Keratinocyte (primary cell): ENCODE results near the gene TRAPPC14. TPM values are rescaled to one million over a fixed set of nuclear protein-coding genes. Genes with fewer than 3 reads are reported as not detected.

Experiments used
- DNase-seq: peaks from one replicate; pipeline ENCODE4 v3.0.0-alpha.2; 2011; ENCODE audit warnings: low read depth, missing footprints, low spot score
- FAIRE-seq: peaks from 2 replicates; lab custom pipeline; 2011; peaks lifted over from hg19 to GRCh38; lab: Jason Lieb, UNC
- H2AFZ ChIP-seq: 2 replicates; pipeline ENCODE4 v1.6.0; 2012; ENCODE audit warnings: low read length, control low read depth, inconsistent platforms; ENCODE audit not compliant: control insufficient read depth
- H3K27ac ChIP-seq: 2 replicates; pipeline ENCODE4 v1.5.1; 2011; ENCODE audit warnings: low read length; ENCODE audit not compliant: control insufficient read depth, insufficient read depth
- H3K27me3 ChIP-seq: 3 replicates; pipeline ENCODE4 v1.6.0; 2011; ENCODE audit warnings: low read length; ENCODE audit not compliant: control insufficient read depth, insufficient read depth; ENCODE audit errors: extremely low read depth
- H3K36me3 ChIP-seq, 2 experiments: 2 replicates in 1 of 2; 3 replicates in 1 of 2; pipeline ENCODE4 v1.5.1; 2011; ENCODE audit warnings: low read length in 2 of 2, mild to moderate bottlenecking in 1 of 2; ENCODE audit not compliant: control insufficient read depth in 2 of 2, insufficient read depth in 2 of 2; ENCODE audit errors: extremely low read depth in 1 of 2
- H3K4me1 ChIP-seq: 3 replicates; pipeline ENCODE4 v1.5.1; 2011; ENCODE audit warnings: low read length; ENCODE audit not compliant: control insufficient read depth, insufficient read depth; ENCODE audit errors: extremely low read depth
- H3K4me2 ChIP-seq: 3 replicates; pipeline ENCODE4 v1.6.0; 2011; ENCODE audit warnings: low read depth, low read length; ENCODE audit not compliant: control insufficient read depth, insufficient read depth; ENCODE audit errors: extremely low read depth
- H3K4me3 ChIP-seq, 3 experiments: fragments of 200-600 bp in 1 of 3; sonication (generic) in 1 of 3; 2 replicates in 2 of 3; 3 replicates in 1 of 3; pipeline ENCODE4 v1.5.1; 2011 to 2016; ENCODE audit warnings: low read length in 3 of 3, mild to moderate bottlenecking in 3 of 3, control low read depth in 2 of 3, inconsistent platforms in 1 of 3, low read depth in 1 of 3, mixed read lengths in 1 of 3, mixed run types in 1 of 3, moderate library complexity in 1 of 3; ENCODE audit not compliant: control insufficient read depth in 2 of 3, insufficient read depth in 2 of 3; ENCODE audit errors: extremely low read depth in 1 of 3
- H3K79me2 ChIP-seq: 2 replicates; pipeline ENCODE4 v1.6.0; 2012; ENCODE audit warnings: low read length; ENCODE audit not compliant: control insufficient read depth, insufficient read depth
- H3K9ac ChIP-seq: 3 replicates; pipeline ENCODE4 v1.6.0; 2011; ENCODE audit warnings: low read length; ENCODE audit not compliant: control insufficient read depth, insufficient read depth; ENCODE audit errors: extremely low read depth
- H3K9me1 ChIP-seq: 3 replicates; pipeline ENCODE4 v1.6.0; 2011; ENCODE audit warnings: low read length; ENCODE audit not compliant: control insufficient read depth, insufficient read depth; ENCODE audit errors: extremely low read depth
- H3K9me3 ChIP-seq: 2 replicates; pipeline ENCODE4 v1.5.1; 2012; ENCODE audit warnings: low read depth, low read length; ENCODE audit not compliant: control insufficient read depth
- H4K20me1 ChIP-seq: 3 replicates; pipeline ENCODE4 v1.6.0; 2011; ENCODE audit warnings: low read length; ENCODE audit not compliant: control insufficient read depth, insufficient read depth; ENCODE audit errors: extremely low read depth
- EZH2 ChIP-seq: IDR thresholded peaks from one replicate; pipeline ENCODE4 v1.6.1; 2012; ENCODE audit warnings: inconsistent platforms, mild to moderate bottlenecking, low read length, moderate library complexity
- dilution Hi-C: fragments of 300-500 bp; cut with MboI; formaldehyde crosslinking; loops from one replicate; pipeline ENCODE4 v1.7.0; 2020; ENCODE audit warnings: low sequenced_read_pairs; ENCODE audit not compliant: extremely low pct_ligation_motif_present
- polyA plus RNA-seq, 5 experiments: library from polyadenylated mRNA; depleted of rRNA in 3 of 5; stranded (reverse) in 3 of 5; stranded (forward) in 1 of 5; unstranded in 1 of 5; fragments of >200 nt; gene quantifications; 1 replicate in 1 of 5; 2 replicates in 3 of 5; 3 replicates in 1 of 5; pipeline versions ENCODE4 v1.2.1 to v1.2.3, GENCODE V29; 2011 to 2012; ENCODE audit warnings: missing spikeins in 2 of 5, low read depth in 1 of 5, low replicate concordance in 1 of 5
- TF ChIP-seq, protein P1 (sequence below), 3 experiments: IDR thresholded peaks in 1 of 3; conservative IDR thresholded peaks in 1 of 3; optimal IDR thresholded peaks in 1 of 3; 2 replicates in 2 of 3; 3 replicates in 1 of 3; pipeline versions ENCODE3 to v1.5.1; 2011; ENCODE audit warnings: low read length in 3 of 3, mild to moderate bottlenecking in 3 of 3, moderate library complexity in 2 of 3, control low read depth in 1 of 3, inconsistent platforms in 1 of 3; ENCODE audit not compliant: insufficient read depth in 2 of 3; ENCODE audit errors: extremely low read depth in 1 of 3

Gene TRAPPC14
- polyA plus RNA-seq, 1 donor (not counting 4 experiments of a cell fraction or from before 2014, with no cell fraction given): 4.7 TPM

- no peaks in the 10 kb centered on the region for H3K9me3 ChIP-seq
- H3K27ac ChIP-seq: no peak overlapping the region
- TF ChIP-seq, protein P1, sequence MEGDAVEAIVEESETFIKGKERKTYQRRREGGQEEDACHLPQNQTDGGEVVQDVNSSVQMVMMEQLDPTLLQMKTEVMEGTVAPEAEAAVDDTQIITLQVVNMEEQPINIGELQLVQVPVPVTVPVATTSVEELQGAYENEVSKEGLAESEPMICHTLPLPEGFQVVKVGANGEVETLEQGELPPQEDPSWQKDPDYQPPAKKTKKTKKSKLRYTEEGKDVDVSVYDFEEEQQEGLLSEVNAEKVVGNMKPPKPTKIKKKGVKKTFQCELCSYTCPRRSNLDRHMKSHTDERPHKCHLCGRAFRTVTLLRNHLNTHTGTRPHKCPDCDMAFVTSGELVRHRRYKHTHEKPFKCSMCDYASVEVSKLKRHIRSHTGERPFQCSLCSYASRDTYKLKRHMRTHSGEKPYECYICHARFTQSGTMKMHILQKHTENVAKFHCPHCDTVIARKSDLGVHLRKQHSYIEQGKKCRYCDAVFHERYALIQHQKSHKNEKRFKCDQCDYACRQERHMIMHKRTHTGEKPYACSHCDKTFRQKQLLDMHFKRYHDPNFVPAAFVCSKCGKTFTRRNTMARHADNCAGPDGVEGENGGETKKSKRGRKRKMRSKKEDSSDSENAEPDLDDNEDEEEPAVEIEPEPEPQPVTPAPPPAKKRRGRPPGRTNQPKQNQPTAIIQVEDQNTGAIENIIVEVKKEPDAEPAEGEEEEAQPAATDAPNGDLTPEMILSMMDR (optimal IDR thresholded peaks at IDR 0.05 in 1 of 3, IDR thresholded peaks at IDR 0.05 in 1 of 3, conservative IDR thresholded peaks at IDR 0.05 in 1 of 3; ENCODE audit: extremely low read depth in 1 of 3, insufficient read depth in 2 of 3, low read length in 3 of 3): no peak
- TF ChIP-seq EZH2: no peak
- dilution Hi-C loops: no loop called here
- peaks cover 10% of the 10 kb centered on the region for H3K4me1 ChIP-seq
- no peak overlapping the region for H2AFZ ChIP-seq
- H3K4me3 ChIP-seq: no peak overlapping the region
- H4K20me1 ChIP-seq: peaks cover 3% of the 10 kb centered on the region
- H3K4me2 ChIP-seq: no peak overlapping the region
- FAIRE-seq (no peak), DNase-seq (no peak)
- H3K9me1 ChIP-seq: no peaks in the 10 kb centered on the region
- peaks cover 0 to 2% of the 10 kb centered on the region in 2 experiments for H3K36me3 ChIP-seq
- peaks cover 15% of the 10 kb centered on the region for H3K79me2 ChIP-seq
- H3K27me3 ChIP-seq: no peaks in the 10 kb centered on the region
- H3K9ac ChIP-seq: no peak overlapping the region
Measured at GRCh38 chr7:100122067-100122466, 36.5 kb downstream of the TRAPPC14 start.

GRCh38 chr7:100120733-100121036 lies 37.8 kb downstream of the TRAPPC14 start:
- H3K4me3 ChIP-seq: peak overlapping the region in 1 of 3 experiments; percentile 69
- H3K4me2 ChIP-seq: peak overlapping the region; percentile 92
- no peak overlapping the region for H2AFZ ChIP-seq
- H3K4me1 ChIP-seq: peaks cover 10% of the 10 kb centered on the region
- no peak overlapping the region for H3K27ac ChIP-seq
- no peak overlapping the region for H3K9ac ChIP-seq
- H3K9me1 ChIP-seq: no peaks in the 10 kb centered on the region
- H3K27me3 ChIP-seq: no peaks in the 10 kb centered on the region
- peaks cover 15% of the 10 kb centered on the region for H3K79me2 ChIP-seq
- FAIRE-seq (no peak), DNase-seq (no peak)
- peaks cover 0 to 2% of the 10 kb centered on the region in 2 experiments for H3K36me3 ChIP-seq
- H4K20me1 ChIP-seq: peaks cover 3% of the 10 kb centered on the region
- H3K9me3 ChIP-seq: no peaks in the 10 kb centered on the region
- dilution Hi-C loops: no loop called here
- TF ChIP-seq, protein P1 (optimal IDR thresholded peaks at IDR 0.05 in 1 of 3, IDR thresholded peaks at IDR 0.05 in 1 of 3, conservative IDR thresholded peaks at IDR 0.05 in 1 of 3; ENCODE audit: extremely low read depth in 1 of 3, insufficient read depth in 2 of 3, low read length in 3 of 3): no peak
- no peak for TF ChIP-seq EZH2
